GM21576 (cell line): Measurements from ENCODE around the gene METRN.
"Not testable (repeated sequence)": the region's sequence is repeated elsewhere in the genome, so short reads cannot be mapped to it uniquely, and the experiment has no call there.

Experiments used
- ATAC-seq: cut with Tn5 transposase; IDR thresholded peaks from one replicate; pipeline ENCODE4 v1.9.1; 2021; ENCODE audit warnings: mild to moderate bottlenecking, moderate library complexity; ENCODE audit not compliant: unreplicated experiment

Gene METRN

DNA sequence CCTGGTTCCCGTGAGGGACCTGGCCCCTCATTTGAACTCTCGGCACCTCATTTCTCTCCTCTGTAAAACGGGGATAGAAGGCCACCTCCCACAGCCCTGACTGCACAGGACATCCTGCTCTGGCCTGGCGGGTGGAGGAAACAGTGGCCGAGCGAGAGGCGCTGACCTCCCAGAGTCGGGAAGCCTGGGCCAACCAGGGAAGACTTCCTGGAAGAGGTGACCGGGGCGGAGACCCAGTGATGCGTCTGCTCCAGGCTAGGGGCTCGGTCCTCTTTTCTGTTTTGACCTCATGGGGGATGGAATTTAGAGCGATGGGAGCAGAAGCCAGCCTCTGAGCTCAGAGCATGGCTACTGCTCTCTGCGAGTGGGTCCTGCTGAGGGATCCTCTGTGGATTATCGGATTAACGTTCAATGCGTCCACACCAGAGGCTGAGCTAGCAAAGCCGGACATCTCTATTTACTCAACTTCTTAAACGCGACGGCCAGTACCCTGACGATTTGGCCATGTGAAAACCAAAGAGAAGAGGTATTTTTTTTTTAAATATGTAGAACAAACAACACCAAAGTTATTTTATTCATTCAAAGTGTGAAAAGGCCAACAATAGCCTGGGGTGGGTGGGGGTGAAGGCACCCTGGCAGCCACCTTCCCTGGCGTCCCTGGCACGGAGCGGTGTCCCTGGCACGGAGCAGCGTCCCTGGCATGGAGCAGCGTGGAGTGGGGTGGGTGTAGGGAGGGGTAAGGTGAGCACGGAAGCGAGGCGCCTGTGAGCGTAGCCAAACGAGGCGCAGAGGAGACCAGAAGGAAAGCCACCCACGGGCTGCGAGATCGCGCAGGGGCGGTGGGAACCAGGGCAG is 36.5 kb downstream of the METRN start:
- no peak for ATAC-seq

DNA sequence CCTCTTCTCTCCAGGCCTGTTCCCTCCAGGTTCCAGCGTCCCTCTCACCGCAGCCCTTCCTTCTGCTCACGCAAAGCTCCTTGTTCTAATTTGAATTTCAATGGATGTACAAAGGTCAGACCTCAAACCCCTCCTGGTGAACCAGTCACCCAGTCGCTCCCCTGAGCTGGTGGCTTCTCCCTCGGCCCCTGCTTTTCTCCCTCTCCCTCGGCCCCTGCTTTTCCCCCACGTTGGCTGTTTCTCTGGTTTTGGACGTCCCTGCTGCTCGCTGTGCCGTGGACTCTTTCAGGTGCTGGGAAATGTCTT is 37.0 kb downstream of the METRN start:
- ATAC-seq = no peak

DNA sequence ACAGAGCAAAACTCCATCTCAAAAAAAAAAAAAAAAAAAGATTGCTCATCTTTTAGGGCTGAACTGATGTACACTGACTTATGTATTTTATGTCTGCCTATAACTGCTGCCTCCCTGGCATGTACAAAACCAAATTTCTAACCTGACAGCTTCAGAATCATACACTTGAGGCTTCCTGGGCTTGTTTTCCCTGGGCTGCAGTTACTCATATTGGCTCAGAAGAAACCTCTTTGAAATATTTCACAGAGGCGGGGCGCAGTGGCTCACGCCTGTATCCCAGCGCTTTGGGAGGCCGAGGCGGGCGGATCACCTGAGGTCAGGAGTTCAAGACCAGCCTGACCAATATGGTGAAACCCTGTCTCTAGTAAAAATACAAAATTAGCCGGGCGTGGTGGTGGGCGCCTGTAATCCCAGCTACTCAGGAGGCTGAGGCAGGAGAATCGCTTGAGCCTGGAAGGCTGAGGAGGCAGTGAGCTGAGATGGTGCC is 39.2 kb downstream of the METRN start:
- not testable (repeated sequence) for ATAC-seq

DNA sequence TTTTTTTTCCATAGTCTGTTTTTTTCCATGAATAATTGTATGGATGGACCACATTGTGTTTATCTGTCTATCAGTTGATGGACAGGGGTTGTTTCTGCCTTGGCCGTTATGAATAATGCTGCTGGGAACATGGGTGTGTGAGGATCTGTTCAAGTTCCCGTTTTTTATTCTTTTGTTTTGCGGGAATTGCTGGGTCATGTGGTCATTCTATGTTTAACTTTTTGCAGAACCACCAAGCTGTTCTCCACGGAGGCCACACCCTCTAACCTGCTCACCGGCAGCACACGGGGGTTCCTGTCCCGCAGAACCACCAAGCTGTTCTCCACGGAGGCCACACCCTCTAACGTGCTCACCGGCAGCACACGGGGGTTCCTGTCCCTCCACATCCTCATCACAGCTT is 39.7 kb downstream of the METRN start:
- ATAC-seq = no peak

DNA sequence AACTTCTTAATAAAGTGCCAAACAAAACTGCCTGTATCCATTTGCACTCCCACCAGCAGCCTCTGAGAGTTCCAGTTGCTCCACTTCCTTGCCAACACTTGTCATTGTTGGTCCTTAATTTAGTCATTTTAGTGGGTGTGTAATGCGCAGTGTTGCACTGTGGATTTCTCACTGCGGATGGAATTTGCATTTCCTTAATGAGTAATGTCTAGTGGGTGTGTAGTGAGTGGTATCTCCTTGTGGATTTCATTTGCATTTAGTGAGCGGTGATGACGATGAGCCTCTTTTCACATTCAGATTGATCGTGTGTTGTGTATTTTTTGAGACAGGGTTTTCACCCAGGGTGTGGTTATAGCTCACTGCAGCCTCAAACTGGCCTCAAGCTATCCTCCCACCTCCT is 41.5 kb downstream of the METRN start:
- ATAC-seq = no peak

DNA sequence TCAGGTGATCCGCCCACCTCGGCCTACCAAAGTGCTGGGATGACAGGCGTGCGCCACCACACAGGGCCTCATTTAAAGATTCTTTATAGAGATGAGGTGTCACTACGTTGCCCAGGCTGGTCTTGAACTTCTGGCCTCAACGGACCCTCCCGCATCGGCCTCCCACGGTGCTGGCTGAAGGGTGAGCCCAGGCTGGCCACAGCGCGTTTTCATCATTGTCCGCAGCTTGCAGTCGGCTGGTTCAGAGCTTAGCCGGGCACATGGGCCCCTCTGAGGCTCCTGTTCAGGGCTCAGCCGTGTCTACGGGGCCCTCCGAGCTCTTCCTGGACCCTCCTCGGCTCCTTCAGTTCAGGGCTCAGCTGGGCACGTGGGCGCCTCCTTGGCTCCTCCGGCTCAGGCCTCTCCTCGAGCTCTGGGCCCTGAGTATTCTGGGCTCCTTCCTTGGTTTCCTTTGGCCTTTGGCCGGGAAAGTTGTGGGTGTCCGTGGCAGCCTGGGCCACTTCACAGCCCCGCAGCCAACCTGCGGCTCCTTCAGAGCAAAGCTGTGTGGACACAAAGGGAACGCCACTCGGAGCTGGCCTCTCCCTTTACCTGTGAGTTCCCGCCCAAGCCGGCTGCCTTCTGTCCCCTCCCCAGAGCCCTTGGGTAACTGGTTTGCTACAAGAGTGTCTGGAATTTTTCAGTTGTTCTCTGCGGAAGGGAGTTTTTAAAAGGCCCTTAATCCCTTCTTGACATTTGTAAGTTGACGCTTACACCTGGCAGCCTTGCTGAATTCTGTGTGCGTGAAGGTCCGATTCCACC is 44.4 kb downstream of the METRN start:
- no peak for ATAC-seq

DNA sequence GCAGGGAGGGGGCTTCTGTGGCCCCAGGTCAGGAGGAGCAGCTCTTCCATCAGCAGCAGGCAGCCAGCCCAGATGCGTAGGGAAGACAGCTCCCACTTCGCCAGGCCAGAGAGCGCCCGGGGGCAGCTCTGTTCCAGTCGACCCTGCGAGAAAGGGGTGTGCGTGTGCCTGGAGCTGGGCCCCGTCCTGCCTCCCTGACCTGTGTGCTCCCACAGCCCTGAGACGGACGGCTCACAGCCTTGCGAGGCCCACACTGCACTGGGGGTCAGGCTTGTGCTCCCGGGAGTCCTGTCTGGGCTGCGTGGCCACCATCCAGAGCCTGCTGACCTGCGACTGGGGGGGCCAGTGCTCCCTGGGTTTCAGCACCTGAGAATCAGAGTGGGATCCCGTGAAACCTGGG is 45.1 kb downstream of the METRN start:
- no peak for ATAC-seq

DNA sequence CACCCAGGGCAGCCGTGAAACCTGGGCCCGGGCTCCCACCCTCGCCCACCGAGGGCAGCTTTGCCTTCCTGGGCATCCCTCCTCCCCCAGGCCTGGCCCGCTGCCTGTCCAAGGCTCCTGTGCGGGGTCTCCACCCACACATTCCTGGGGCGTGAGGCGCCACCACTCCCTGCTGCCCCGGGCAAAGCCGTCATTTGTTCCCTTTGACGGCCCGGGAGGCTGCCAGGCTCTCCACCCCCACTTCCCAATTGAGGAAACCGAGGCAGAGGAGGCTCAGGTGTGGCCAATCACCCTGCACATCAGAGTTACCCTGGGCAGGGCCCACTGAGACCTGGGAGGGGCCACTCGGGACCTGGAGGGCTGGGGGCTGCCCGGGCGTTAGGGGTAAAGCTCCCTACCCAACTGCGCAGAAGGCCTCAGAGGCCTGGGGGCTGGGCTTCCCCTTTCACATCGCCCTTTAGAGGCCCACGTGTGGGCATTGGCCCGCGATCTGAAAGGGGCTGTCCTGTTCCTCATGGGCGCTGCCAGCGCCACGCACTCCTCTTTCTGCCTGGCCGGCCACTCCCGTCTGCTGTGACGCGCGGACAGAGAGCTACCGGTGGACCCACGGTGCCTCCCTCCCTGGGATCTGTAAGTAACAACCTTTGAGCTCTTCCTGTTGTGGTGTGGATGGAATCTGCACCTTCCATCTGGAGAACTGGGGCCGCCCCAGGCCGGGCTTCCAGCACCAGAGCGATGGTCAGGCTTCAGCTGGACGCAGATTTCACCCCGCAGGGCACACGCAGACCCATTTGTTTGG is 45.8 kb downstream of the METRN start, which contains the start of gene MSLN:
Gene MSLN, plus strand, starts transcription at position 190 of the 799 bp plus-strand sequence. CDS start 1,947 bp downstream, outside the sequence.
- no peak for ATAC-seq

DNA sequence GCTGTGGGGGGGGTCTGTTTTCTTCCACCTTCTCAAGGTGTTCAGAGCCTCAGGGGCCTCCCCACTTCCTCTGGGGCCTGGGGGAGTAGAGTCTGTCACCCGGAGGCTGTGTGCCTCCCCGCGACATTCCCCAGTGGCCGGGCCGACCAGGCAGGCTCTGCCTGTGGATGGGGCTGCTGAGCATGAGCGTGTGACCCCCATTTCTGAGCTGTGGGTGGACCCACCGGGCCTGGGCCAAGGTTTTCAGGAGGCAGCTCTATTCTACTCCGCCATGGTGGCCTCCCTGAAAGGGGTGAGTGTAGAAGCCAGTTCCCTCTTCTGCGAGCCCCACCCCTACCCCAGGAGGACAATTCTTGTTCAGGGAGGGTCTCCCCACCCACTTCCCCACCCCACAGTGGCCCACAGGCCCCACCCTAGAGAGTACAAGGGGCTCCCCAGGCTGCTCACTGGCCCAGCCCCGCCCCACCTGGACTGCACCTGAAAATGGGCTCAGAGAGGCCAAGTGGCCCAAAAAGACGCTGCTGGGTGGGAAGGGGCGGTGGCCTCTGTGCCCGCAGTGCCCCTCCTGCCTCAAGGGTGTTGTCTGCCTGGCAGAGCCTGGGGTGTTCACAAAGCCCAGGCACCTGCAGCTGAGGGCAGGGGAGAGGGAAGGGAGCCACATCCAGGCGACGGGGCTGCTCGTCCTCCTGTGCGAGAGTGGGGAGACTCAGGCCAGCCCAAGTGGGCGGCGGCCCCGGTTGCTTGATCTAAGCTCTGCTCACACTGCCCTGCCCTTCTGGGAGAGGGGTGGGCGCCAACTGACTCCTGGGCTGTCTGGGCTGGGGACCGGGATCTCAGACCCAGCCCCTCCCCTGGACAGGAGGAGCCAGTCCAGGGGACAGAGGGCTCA is 47.0 kb downstream of the METRN start:
- ATAC-seq = no peak

DNA sequence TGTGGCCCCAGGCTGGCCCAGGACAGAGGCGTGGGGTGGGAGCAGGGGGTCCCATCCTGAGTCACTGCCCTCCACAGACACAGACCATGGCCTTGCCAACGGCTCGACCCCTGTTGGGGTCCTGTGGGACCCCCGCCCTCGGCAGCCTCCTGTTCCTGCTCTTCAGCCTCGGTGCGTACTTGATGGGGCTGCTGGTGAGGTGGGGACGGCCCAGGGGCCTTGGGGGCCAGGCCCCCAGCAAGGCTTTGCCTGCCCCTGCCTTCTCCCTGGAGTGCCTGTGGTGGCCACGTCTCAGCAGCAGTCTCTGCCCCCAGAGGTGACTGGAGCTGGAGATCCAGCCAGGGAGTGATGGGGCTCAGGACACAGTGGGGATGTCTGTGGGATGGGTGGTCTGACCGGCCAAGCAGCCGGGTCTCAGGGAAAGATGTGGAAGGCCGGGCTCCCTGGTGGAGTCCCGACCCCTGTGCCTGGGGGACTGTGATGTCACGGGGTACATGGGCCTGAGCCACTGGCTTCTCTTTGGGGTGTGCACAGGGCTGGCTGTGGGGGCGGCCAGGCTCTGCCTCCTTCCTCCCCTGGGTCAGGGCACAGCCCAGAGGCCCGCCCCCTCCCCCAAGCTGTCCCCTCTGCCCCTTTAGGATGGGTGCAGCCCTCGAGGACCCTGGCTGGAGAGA is 47.8 kb downstream of the METRN start:
- ATAC-seq = no peak

DNA sequence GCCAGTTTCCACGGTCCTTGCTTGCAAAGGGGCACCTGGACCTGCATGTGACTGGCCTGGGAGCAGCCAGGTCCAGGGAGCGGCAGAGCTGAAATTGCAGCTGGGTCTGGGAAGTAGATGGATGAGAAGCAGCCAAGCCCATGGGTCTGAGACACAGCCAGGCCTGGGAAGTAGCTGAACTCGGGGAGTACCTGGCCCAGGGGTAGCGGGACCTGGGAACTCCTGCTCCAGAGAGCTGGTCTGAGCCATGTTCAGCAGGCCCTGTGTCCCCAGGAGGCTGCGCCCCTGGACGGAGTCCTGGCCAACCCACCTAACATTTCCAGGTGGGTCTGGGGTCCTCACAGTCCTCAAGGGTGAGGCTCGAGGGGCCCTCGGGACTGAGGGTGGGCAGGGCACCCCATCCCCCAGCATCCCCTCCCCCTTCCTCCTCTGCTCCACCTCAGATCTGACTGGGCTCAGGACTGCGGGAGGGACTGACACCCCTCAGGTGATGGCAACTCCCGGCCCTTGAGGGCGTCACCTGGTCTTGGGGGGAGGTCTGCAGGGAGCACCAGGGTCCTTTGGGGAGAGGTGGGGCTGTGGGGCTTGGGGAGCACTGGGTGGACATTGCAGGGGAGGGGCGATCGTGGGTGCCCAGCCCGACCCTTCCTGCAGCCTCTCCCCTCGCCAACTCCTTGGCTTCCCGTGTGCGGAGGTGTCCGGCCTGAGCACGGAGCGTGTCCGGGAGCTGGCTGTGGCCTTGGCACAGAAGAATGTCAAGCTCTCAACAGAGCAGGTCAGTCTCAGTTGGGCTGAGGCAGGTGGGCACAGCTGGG is 48.7 kb downstream of the METRN start:
- ATAC-seq = no peak

DNA sequence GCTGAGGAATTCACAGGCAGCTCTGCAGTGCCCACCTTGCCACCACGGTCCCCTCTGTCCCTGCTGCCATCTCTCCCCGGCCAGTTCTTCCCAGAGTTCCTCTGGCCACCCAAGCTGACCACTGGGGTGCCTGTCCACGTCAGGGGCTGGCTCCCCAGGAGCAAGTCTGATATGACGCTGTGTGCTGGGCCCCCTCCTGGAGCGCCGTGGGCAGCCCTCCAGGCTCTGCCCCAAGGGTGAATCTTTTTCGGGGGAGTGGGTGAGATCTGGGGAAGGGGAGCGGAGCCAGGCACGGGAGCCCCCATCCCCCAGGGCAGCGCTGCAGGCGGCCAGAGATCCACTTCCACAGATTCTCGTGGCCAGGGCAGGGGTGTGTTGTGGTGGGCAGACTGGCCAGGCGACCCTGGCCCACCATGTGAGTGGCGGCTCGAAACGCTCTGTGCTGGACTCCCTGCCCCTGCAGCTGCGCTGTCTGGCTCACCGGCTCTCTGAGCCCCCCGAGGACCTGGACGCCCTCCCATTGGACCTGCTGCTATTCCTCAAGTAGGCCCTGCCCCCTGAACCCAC is 49.3 kb downstream of the METRN start:
- ATAC-seq = no peak

DNA sequence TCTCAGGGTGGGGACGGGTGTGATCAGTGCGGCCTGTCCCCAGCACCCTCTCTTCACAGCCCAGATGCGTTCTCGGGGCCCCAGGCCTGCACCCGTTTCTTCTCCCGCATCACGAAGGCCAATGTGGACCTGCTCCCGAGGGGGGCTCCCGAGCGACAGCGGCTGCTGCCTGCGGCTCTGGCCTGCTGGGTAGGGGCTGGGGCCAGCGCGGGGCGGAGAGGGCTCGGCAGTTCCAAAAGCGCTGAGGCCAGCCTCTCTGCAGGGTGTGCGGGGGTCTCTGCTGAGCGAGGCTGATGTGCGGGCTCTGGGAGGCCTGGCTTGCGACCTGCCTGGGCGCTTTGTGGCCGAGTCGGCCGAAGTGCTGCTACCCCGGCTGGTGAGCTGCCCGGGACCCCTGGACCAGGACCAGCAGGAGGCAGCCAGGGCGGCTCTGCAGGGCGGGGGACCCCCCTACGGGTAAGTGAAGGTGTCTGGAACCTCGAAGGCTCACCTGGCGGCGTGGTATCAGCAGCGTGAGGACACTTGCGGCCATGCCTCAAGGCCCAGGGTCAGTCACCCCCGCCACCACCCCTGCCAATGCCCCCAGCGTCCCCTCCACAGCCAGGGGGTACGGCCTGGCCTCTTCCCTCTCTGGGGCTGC is 50.0 kb downstream of the METRN start:
- ATAC-seq = no peak

DNA sequence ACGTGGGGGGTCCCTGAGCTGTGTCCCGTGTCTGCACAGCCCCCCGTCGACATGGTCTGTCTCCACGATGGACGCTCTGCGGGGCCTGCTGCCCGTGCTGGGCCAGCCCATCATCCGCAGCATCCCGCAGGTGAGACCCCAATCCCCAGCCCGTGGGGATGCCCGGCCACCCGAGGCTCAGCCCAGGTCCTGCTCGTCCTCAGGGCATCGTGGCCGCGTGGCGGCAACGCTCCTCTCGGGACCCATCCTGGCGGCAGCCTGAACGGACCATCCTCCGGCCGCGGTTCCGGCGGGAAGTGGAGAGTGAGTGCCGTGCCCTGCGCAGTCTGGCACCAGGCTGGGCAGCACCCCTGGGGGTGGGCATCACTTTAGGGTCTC is 50.6 kb downstream of the METRN start:
- ATAC-seq = no peak

DNA sequence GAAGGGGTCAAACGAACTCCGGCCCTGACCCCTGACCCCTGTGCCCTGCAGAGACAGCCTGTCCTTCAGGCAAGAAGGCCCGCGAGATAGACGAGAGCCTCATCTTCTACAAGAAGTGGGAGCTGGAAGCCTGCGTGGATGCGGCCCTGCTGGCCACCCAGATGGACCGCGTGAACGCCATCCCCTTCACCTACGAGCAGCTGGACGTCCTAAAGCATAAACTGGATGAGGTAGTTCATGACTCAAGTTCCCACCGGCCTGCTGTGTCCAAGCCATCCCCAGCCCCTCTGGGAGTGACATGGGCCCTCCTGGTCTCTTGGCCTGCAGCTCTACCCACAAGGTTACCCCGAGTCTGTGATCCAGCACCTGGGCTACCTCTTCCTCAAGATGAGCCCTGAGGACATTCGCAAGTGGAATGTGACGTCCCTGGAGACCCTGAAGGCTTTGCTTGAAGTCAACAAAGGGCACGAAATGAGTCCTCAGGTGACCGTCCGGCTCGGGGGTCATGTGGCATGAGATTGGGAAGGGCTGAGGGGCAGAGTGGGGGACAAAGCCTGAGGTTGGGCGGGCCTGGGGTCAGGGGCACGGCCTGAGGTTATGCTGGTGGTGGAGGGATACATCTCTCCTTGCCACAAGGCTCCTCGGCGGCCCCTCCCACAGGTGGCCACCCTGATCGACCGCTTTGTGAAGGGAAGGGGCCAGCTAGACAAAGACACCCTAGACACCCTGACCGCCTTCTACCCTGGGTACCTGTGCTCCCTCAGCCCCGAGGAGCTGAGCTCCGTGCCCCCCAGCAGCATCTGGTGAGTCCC is 51.3 kb downstream of the METRN start:
- no peak for ATAC-seq

DNA sequence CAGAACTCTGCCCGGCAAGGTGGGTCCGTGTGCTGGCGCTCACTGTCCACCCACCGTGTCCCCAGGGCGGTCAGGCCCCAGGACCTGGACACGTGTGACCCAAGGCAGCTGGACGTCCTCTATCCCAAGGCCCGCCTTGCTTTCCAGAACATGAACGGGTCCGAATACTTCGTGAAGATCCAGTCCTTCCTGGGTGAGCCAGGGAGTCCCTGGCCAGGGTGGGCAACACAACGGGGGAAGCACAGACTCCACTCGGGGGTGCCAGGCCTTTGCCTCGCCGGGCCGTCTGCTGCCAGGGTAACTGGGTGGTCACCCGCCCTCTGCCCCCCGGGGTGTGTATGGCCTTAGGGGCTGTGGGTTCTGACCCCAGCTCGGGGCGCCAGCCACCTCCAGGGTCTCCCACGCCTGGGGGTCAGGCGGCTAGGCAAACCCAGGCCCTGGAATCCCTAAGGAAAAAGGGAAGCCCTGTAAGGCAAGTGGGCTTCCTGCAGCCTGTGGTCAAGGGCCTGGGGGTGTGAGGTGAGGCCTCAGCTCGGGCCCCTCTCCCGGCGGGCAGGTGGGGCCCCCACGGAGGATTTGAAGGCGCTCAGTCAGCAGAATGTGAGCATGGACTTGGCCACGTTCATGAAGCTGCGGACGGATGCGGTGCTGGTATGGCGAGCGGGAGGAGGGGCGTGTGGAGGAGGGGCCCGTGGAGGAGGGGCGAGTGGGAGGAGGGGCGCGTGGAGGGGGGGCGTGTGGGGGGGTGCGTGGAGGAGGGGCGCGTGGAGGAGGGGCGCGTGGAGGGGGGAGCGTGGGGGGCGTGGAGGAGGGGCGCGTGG is 52.1 kb downstream of the METRN start:
- no peak for ATAC-seq
